Activated T-helper 1 cell treated with anti-CD3 and anti-CD28 coated beads, Interleukin-12 subunit alpha, Interleukin-12 subunit beta, Interleukin-2, Interleukin-4 antibody, amounts not matched to agents 30 ng/mL and 10 ng/mL and 1 ng/mL, durations not matched to agents 14 hours and 24 hours and 36 hours (primary cell): ENCODE measurements around the gene CLCF1. TPM values are rescaled to one million over a fixed set of nuclear protein-coding genes. Genes with fewer than 3 reads are reported as not detected.

Source experiments
- DNase-seq: peaks from one replicate; pipeline ENCODE4 v3.0.0; 2021; ENCODE audit warnings: low spot score
- H3K27ac Mint-ChIP-seq: one replicate; pipeline ENCODE4 v1.8.0; 2021; ENCODE audit warnings: mild to moderate bottlenecking, mixed read lengths
- H3K27me3 Mint-ChIP-seq: one replicate; pipeline ENCODE4 v1.8.0; 2022; ENCODE audit warnings: mild to moderate bottlenecking, moderate library complexity, mixed read lengths; ENCODE audit not compliant: insufficient read depth
- H3K36me3 Mint-ChIP-seq: one replicate; pipeline ENCODE4 v1.8.0; 2021; ENCODE audit warnings: low read depth, mixed read lengths
- H3K4me1 Mint-ChIP-seq: one replicate; pipeline ENCODE4 v1.8.0; 2021; ENCODE audit warnings: low read depth, mixed read lengths
- H3K4me3 Mint-ChIP-seq: one replicate; pipeline ENCODE4 v1.8.0; 2021; ENCODE audit warnings: mild to moderate bottlenecking, moderate library complexity, mixed read lengths
- H3K9me3 Mint-ChIP-seq: one replicate; pipeline ENCODE4 v1.8.0; 2021; ENCODE audit warnings: mixed read lengths
- intact Hi-C: fragments of 100-400 bp; cut with micrococcal nuclease; formaldehyde crosslinking; loops from one replicate; pipeline ENCODE4 v1.15.1; 2024
- total RNA-seq: library from RNA; stranded (reverse); gene quantifications from 2 replicates; pipeline ENCODE4 v1.2.3, GENCODE V29; 2022

The CLCF1 gene
- total RNA-seq, 1 donor from 2014 or later: 0.73 TPM

DNA sequence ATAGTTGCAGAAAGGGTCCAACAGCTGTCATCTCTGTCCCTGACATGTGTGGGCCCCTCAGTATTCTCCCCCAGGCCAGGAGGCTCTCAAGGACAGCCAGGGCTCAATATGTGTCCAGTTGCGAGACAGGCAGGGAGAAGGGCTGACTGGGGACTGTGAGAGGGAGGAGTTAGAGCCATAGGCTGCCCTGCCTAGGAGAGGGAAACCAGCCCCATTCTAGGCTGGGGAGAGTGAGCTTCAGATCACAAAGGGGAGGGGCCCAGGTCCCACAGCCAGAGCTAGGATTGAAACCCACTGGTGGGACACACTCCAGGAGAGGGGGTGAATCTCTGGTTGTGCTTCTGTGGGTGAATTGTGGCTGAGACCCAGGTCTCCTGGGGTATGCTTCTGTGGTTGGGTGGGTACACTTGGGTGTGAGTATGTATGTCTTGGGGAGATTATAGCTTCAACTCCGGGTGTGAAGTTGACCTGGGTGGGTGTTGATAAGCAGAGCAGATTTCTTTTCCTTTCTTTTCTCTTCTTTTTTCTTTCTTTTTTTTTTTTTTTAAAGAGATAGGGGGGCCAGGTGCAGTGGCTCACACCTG lies 40.0 kb upstream of the CLCF1 start:
- intact Hi-C loops: no loop called here
- H3K9me3 Mint-ChIP-seq: no peaks in the 10 kb centered on the region
- peaks cover 45% of the 10 kb centered on the region for H3K4me1 Mint-ChIP-seq
- H3K4me3 Mint-ChIP-seq: no peak overlapping the region
- DNase-seq: no peak
- peaks cover 20% of the 10 kb centered on the region for H3K27me3 Mint-ChIP-seq
- H3K36me3 Mint-ChIP-seq: peaks cover 11% of the 10 kb centered on the region
- peak overlapping the region; percentile 38 for H3K27ac Mint-ChIP-seq

DNA sequence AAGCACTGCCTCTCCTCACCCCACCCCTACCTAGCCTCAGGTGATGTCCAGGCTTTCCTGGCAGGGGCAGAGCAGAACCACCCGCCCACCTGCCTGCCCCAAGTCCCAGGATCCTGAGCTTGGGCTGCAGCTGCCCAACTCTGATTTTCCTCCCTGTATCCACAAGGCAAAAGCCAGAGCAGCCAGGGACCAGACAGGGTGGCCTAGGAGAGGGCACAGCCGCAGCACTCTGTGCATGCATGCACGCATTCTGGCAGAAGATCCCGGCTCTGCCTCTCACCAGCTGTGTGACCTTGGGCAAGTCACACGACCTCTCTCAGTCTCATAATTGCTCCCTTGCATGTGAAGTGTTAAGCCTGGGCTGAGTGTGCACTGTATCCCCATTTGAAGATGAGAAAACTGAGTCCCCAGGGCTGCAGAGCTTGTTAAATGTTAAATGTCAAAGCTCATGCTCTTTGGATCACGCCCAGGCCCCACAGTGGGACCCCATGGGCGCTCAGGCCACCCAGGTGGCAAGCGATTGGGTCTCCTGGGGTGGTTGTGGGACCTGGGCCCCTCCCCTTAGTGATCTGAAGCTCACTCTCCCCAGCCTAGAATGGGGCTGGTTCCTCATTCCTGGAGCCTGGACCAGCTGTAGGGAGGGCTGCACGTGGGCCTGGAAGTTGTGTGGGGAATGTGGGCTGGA lies 39.2 kb upstream of the CLCF1 start:
- H3K27me3 Mint-ChIP-seq: peaks cover 20% of the 10 kb centered on the region
- H3K27ac Mint-ChIP-seq: peak overlapping the region; percentile 29
- peaks cover 14% of the 10 kb centered on the region for H3K36me3 Mint-ChIP-seq
- H3K4me1 Mint-ChIP-seq: peaks cover 52% of the 10 kb centered on the region
- DNase-seq: no peak
- H3K4me3 Mint-ChIP-seq: no peak overlapping the region
- no peaks in the 10 kb centered on the region for H3K9me3 Mint-ChIP-seq
- intact Hi-C loops: no loop called here

DNA sequence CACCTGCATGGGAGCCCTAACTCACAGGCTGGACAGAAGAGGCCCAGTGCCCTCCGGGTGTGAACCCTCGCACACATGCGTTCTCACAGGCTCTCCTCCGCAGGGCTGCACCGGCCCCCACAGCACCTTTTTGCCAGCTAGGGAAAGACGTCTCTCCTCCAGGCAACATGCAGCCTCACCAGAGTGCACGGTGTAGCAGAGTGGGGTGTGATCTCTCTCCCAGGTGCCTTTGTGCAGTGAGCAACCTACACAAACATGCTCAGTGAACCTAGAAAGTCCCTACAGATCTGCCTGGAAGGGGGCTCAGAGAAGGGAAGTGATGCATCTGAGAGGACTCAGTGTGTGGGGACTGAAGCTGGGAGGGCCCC lies 38.4 kb upstream of the CLCF1 start:
- Mint-ChIP-seq H3K27ac (no peak overlapping the region), H3K4me3 (peak overlapping the region; percentile 33), H3K4me1 (peaks cover 59% of the 10 kb centered on the region), H3K27me3 (peaks cover 18% of the 10 kb centered on the region), H3K9me3 (no peaks in the 10 kb centered on the region), H3K36me3 (peaks cover 21% of the 10 kb centered on the region)
- DNase-seq: no peak
- intact Hi-C loops: no loop called here

DNA sequence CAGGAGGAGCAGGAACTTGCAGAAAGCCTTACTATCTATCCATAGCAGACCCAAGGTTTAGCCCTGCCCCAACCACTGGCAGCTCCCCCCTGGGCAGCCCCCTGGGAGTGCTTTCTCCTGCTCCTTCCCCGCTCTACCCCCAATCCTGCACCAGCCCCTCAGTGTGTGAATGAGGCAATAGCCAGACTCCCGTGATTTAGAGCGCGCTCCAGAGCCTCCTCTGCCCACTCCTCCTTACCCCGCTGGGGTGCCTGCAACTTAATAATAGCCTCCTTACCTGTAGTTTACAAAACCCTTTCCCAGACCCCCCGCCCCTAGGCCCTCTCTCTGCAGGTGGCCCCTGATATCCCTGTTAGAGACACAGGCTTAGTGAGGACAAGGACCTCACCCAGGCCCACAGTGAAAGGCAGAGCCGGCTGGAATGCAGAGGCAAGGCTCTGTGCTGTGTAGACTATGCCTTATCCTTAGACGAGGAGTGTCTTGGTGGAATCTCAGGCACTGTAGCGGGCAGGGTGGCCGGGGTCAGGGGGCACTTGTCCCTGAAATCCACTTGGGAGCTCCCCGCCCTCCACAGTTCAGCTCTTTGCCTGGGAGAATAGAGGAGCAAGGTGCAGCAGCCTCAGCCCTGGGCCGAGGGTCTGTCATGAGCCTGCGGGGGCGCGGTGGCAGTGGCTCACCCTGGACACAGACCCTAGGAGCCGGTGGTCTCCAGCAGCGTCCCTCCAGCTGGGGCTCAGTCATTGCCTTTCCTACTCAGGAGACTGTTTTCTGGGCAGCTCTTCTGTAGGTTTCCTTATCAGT lies 37.8 kb upstream of the CLCF1 start:
- H3K4me3 Mint-ChIP-seq: peak overlapping the region; percentile 84
- H3K4me1 Mint-ChIP-seq: peaks cover 59% of the 10 kb centered on the region
- no peak for DNase-seq
- peaks cover 26% of the 10 kb centered on the region for H3K36me3 Mint-ChIP-seq
- intact Hi-C loops: no loop called here
- H3K27me3 Mint-ChIP-seq: peaks cover 12% of the 10 kb centered on the region
- no peaks in the 10 kb centered on the region for H3K9me3 Mint-ChIP-seq
- peak overlapping the region; percentile 8 for H3K27ac Mint-ChIP-seq

DNA sequence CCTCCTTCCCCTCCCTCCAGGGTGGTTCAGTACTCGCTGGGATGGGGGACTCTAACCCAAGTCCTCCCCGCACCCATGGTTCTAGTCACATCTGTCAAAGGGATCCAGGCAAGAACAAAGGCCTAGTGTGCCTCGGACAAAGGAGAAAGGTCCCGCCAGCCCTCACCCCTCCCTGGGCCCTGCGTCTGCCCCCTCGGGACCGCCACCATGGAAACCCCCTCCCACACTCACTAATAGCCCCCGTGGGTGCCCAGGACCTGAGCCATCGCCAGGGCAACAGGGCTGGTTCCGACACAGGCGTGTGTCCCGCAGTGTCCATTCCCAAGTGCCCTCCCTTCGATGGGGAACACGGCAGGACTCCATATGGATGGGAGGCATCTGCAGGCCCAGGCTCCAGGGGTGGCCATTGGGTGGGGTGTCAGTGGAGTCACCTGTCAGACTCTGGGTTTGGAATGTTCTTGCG lies 37.0 kb upstream of the CLCF1 start:
- DNase-seq: no peak
- peaks cover 64% of the 10 kb centered on the region for H3K4me1 Mint-ChIP-seq
- intact Hi-C loops: no loop called here
- H3K27me3 Mint-ChIP-seq: peaks cover 10% of the 10 kb centered on the region
- H3K4me3 Mint-ChIP-seq: peak overlapping the region; percentile 84
- peaks cover 28% of the 10 kb centered on the region for H3K36me3 Mint-ChIP-seq
- H3K27ac Mint-ChIP-seq: peak overlapping the region; percentile 71
- H3K9me3 Mint-ChIP-seq: no peaks in the 10 kb centered on the region

DNA sequence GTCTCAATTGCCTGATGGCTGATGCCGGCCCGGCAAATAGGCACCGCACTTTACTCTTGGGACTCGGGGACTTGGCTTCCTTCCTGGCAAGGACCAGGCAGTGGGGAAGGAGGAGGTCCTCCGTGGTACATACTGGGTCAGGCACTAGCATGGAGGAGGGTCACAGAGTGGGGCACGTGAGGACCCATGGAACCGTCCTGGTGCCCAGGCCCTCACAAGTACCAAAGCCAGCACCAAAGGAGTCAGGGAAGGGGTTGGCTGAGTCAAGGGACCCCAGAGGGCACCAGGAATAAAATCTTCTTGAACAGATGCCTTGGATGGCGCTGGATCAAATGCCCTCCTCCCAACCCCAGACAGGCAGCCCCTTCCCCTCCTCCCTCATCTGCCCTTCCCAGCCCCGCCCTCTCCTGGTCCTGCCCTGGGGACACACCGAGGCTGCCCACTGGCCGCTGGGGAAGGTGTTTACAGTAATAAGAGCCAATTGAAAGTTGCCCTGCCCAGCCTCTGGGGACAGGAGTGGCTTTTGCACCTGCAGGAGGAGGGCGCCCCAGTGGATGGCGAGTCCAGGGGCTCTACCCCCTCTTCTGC lies 36.5 kb upstream of the CLCF1 start:
- intact Hi-C loops: loop anchor here (1.0 to 10.0 kb wide), 4 partner anchors 11 to 1555 kb away; partner anchors contain the start of genes CFL1, CHKA and NDUFV1
- no peak for DNase-seq

DNA sequence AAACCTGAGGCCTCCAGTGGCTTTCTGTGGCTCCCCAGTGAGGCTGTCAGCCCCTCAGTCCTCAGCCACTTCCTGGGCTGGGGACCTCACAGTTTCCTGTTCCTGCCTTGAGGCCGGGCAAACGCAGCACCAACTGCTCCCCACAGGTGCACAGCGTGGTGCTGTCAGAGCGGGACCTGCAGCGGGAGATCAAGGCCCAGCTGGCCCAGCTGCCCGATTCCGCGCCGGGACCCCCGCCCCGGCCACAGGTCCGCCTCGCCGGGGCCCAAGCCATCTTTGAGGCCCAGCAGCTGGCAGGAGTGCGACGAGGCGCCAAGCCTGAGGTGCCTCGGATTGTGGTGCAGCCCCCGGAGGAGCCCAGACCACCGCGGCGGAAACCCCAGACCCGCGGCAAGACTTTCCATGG lies 35.9 kb upstream of the CLCF1 start:
- Mint-ChIP-seq H3K4me3 (peak overlapping the region; percentile 88), H3K27ac (peak overlapping the region; percentile 94), H3K9me3 (no peaks in the 10 kb centered on the region), H3K27me3 (peaks cover 2% of the 10 kb centered on the region), H3K36me3 (peaks cover 32% of the 10 kb centered on the region), H3K4me1 (peaks cover 75% of the 10 kb centered on the region)
- DNase-seq: peak; percentile 78
- intact Hi-C loops: loop anchor here (1.0 to 10.0 kb wide), 4 partner anchors 12 to 1554 kb away; partner anchors contain the start of genes CFL1, CHKA and NDUFV1

More for the DNA sequence above, 36.5 kb upstream of the CLCF1 start:
- Mint-ChIP-seq H3K36me3 (peaks cover 28% of the 10 kb centered on the region), H3K27me3 (peaks cover 7% of the 10 kb centered on the region), H3K4me1 (peaks cover 69% of the 10 kb centered on the region), H3K9me3 (no peaks in the 10 kb centered on the region), H3K27ac (peak overlapping the region; percentile 94), H3K4me3 (peak overlapping the region; percentile 84)

DNA sequence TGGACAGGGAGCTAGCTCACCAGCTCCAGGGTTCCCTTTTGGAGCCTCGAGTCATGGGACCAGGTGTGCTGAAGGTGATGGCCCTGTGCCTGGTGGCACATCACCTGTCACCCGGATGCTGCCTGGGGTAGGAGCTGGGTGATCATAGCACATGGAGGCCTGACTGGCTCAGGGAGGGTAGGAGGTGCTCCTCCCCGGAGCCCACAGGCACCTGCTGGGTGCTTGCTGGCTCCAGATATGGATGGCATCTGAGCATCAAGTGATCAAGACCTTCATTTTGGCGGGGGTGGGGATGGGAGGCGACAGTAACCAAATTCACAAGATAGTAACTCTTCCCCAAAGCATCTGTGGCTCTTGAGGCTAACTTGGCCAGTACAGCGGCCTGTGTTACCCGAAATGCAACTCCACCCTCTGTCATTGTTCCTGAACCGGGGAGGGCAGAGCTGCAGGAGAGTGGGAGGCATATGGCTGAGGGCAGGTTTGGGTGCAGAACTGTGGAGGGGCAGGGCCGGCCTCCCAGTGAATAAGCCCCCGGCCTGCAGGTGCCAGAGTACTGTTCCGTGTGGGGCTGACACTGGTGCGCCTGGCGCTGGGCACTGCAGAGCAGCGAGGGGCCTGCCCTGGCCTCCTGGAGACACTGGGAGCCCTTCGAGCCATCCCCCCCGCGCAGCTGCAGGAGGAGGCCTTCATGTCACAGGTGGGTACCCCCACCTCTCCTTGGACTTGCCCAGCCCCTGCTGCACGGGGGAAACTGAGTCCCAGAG lies 35.2 kb upstream of the CLCF1 start:
- Mint-ChIP-seq H3K9me3 (no peaks in the 10 kb centered on the region), H3K36me3 (peaks cover 34% of the 10 kb centered on the region), H3K27me3 (peaks cover 2% of the 10 kb centered on the region), H3K27ac (peak overlapping the region; percentile 92), H3K4me1 (peaks cover 77% of the 10 kb centered on the region), H3K4me3 (peak overlapping the region; percentile 88)
- intact Hi-C loops: loop anchor here (1.0 to 10.0 kb wide), 4 partner anchors 13 to 1554 kb away; partner anchors contain the start of genes CFL1, CHKA and NDUFV1
- no peak for DNase-seq

DNA sequence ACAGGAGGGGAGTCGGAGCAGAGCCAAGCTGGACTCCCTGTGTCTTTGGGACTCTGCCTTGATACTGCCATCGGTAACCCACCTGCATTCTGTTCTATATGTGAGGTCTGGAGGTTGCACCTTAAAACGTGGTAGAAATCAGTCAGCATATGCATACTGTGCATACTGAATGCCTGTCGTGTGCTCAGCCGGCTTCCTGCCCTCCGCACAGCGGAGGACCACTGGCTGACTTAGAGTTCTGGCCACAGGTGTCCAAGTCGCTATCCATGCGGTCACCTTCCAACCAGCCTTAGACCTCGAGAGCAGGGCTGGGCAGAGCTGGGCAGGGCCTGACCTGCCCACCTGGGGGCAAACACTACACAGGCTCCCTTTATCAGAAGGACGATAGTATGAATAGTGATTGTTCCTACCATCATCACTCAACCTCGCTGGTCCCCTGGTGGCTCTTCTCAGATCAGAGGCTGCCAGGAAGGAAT lies 34.3 kb upstream of the CLCF1 start:
- H3K9me3 Mint-ChIP-seq: no peaks in the 10 kb centered on the region
- H3K4me1 Mint-ChIP-seq: peaks cover 69% of the 10 kb centered on the region
- peak overlapping the region; percentile 88 for H3K4me3 Mint-ChIP-seq
- peak overlapping the region; percentile 92 for H3K27ac Mint-ChIP-seq
- intact Hi-C loops: loop anchor here (1.0 to 10.0 kb wide), 4 partner anchors 99 to 1553 kb away; partner anchors contain the start of genes CFL1, CHKA and NDUFV1
- no peaks in the 10 kb centered on the region for H3K27me3 Mint-ChIP-seq
- peaks cover 32% of the 10 kb centered on the region for H3K36me3 Mint-ChIP-seq
- no peak for DNase-seq

DNA sequence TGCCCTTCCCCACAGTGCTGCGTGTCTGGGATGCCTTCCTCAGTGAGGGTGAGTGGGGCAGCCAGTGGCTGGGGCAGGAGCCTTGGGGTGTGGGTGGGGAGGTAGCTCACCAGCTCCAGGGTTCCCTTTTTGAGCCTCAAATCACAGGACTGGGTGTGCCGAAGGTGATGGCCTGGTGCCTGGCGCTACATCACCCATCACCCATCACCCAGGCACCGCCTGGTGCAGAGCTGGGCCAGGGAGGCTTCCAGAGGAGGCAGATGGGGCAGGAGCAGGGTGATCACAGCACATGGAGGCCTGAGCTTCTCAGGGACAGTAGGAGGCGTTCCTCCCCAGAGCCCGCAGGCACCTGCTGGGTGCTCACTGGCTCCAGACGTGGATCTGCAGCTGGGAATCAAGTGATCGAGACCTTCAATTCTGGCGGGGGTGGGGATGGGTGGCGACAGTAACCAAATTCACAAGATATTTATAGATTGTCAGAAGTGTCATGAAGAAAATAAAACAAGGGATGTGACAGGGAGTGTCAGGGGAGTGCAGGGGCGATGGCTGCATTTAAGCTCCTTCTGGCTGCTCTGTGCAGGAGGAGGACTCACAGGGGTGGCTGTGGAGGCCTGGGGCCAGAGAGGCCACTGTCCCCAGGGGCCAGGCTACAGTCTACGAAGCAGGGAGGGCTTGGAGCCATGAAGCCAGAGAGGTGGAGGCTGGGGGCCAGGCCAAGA lies 33.7 kb upstream of the CLCF1 start:
- Mint-ChIP-seq H3K4me1 (peaks cover 63% of the 10 kb centered on the region), H3K36me3 (peaks cover 32% of the 10 kb centered on the region), H3K27me3 (no peaks in the 10 kb centered on the region), H3K4me3 (peak overlapping the region; percentile 88), H3K9me3 (no peaks in the 10 kb centered on the region), H3K27ac (peak overlapping the region; percentile 92)
- DNase-seq: no peak
- intact Hi-C loops: loop anchor here (1.0 to 10.0 kb wide), 4 partner anchors 99 to 1552 kb away; partner anchors contain the start of genes CFL1, CHKA and NDUFV1

DNA sequence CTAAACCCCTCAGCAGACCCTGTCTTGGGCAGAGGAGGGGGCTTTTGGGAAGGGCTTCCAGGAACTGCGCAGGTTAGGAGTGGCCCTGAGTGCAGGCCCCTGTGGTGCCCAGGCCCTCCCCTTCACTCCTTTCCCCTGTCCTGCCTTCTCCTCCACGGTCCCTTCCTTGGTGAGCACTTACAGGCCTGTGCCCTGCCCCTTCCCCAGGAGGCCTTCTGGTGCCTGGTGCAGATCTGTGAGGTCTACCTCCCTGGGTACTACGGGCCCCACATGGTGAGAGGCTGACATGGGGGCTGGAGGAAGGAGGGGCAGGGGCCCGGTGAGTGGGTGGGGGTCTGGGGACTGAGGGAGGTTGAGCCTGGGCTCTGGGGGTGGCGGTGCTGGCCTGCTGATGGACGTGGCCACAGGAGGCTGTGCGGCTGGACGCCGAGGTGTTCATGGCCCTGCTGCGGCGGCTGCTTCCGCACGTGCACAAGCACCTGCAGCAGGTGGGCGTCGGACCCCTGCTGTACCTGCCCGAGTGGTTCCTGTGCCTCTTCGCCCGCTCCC lies 33.1 kb upstream of the CLCF1 start:
- no peaks in the 10 kb centered on the region for H3K9me3 Mint-ChIP-seq

More for the DNA sequence above, 33.1 kb upstream of the CLCF1 start:
- Mint-ChIP-seq H3K4me1 (peaks cover 56% of the 10 kb centered on the region), H3K36me3 (peaks cover 32% of the 10 kb centered on the region), H3K4me3 (peak overlapping the region; percentile 88), H3K27me3 (no peaks in the 10 kb centered on the region), H3K27ac (peak overlapping the region; percentile 92)
- no peak for DNase-seq
- intact Hi-C loops: loop anchor here (5.0 to 10.0 kb wide), 3 partner anchors 198 to 1552 kb away; partner anchors contain the start of genes CFL1, CHKA and NDUFV1
